SW 1271 (cell line): Measurements from ENCODE around the gene CDCA7L.
"Not testable (repeated sequence)": the region's sequence is repeated elsewhere in the genome, so short reads cannot be mapped to it uniquely, and the experiment has no call there.

ENCODE experiments used
- DNase-seq, 2 experiments: peaks; one replicate each; lab custom pipeline; 2025; lab: John Stamatoyannopoulos, UW

The CDCA7L gene

GRCh38 chr7:21944616-21945453 is 864 bp downstream of the CDCA7L start:
- DNase-seq: peak; percentile 25 to 80

- DNase-seq: no peak
Observed at GRCh38 chr7:21943436-21943835, 2.3 kb downstream of the CDCA7L start.

GRCh38 chr7:21942955-21943354 is 2.7 kb downstream of the CDCA7L start:
- DNase-seq: no peak

GRCh38 chr7:21941611-21942141 is 4.0 kb downstream of the CDCA7L start:
- no peak for DNase-seq

- no peak for DNase-seq
Observed at GRCh38 chr7:21939858-21940372, 5.8 kb downstream of the CDCA7L start.

GRCh38 chr7:21939136-21939857 is 6.4 kb downstream of the CDCA7L start:
- no peak for DNase-seq

GRCh38 chr7:21938463-21938862 is 7.2 kb downstream of the CDCA7L start:
- DNase-seq: no peak

- DNase-seq: no peak
Observed at GRCh38 chr7:21934808-21935207, 10.9 kb downstream of the CDCA7L start.

GRCh38 chr7:21933293-21933692 is 12.4 kb downstream of the CDCA7L start:
- DNase-seq: not testable (repeated sequence)

GRCh38 chr7:21927693-21928092 is 18.0 kb downstream of the CDCA7L start:
- DNase-seq: no peak

GRCh38 chr7:21926448-21926847 is 19.3 kb downstream of the CDCA7L start:
- DNase-seq: no peak

GRCh38 chr7:21923658-21924057 is 22.0 kb downstream of the CDCA7L start:
- DNase-seq: no peak

GRCh38 chr7:21922605-21923004 is 23.1 kb downstream of the CDCA7L start:
- DNase-seq: no peak

GRCh38 chr7:21920936-21921335 is 24.8 kb downstream of the CDCA7L start:
- DNase-seq: no peak

- no peak for DNase-seq
Observed at GRCh38 chr7:21918216-21918615, 27.5 kb downstream of the CDCA7L start.

- no peak for DNase-seq
Observed at GRCh38 chr7:21916629-21917028, 29.1 kb downstream of the CDCA7L start.

GRCh38 chr7:21916176-21916575 is 29.5 kb downstream of the CDCA7L start:
- DNase-seq: no peak

- no peak for DNase-seq
Observed at GRCh38 chr7:21915140-21915539, 30.6 kb downstream of the CDCA7L start.

- DNase-seq: no peak
Observed at GRCh38 chr7:21914671-21915070, 31.0 kb downstream of the CDCA7L start.

GRCh38 chr7:21912931-21913780 is 32.5 kb downstream of the CDCA7L start:
- DNase-seq: no peak

GRCh38 chr7:21912305-21912704 is 33.4 kb downstream of the CDCA7L start:
- DNase-seq: no peak

- DNase-seq: no peak
Observed at GRCh38 chr7:21911341-21911875, 34.3 kb downstream of the CDCA7L start.
